Stimulated activated CD4-positive, alpha-beta T cell treated with anti-CD3 and anti-CD28 coated beads, TNF-alpha, amount 100 ng/mL, for 48 hours (primary cell): ENCODE measurements around the gene ARFIP2.
A peak's percentile ranks its signal among the peaks of the same experiment; 100 is the strongest.

Experiments
- DNase-seq, 3 donors: peaks; one replicate each; pipeline ENCODE4 v3.0.0-alpha.2; 2020; ENCODE audit warnings: low read depth in 3 of 3

The ARFIP2 gene

DNA sequence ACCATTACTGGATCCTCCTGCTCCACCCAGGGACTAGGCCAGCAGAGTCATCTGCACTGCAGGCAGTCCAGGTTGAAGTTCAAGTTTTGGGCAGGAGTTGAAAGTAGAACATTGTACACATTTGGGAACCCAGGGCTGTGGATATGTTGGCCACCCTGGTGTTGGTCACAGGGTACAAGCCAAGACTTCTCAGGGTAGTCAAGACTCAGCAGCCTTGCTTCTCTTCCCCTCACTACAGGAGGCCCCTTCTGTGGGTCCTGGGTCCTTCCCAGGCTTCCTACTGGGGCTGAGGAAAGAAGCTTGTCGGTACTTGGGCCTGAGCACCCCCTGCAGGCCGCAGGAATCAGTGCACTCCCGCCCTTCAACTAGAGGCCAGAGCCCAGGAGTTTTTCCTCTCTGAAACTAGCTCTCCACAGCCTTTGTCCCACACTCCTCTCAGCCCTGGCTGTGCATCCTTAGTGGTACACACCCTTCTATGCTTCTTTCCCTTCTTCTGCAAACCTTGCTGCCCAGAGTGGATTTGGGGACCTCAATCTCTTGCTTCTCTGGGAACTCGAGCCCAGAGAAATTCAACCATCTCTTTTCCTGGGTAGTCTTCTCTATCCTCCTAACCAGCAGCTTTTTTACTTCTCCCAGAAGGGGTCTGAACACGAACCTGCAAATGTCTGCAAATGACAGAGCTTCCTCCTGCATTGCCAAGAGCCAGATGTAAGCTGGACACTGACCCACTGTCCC is 37.7 kb downstream of the ARFIP2 start:
- peak; percentile 15 to 41 (median 40) for DNase-seq

DNA sequence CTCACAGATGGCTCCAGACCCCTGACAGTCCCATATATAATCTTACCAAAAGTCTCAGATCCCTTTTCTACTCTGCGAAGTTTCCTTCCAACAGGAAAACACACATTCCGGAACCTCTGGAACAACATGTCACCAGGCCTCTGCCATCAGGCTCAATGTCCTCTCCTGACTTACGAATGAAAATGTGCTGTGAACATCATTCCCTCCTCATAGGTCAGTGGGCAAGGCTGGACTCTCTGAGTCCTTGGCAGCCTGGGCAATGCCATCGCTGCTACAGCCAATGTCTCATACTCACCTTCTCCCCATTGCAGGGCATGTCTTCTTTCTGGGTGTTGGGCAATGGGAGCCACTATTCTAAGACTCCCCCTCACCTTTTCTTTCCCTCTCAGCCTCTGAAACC is 38.7 kb downstream of the ARFIP2 start:
- no peak for DNase-seq

DNA sequence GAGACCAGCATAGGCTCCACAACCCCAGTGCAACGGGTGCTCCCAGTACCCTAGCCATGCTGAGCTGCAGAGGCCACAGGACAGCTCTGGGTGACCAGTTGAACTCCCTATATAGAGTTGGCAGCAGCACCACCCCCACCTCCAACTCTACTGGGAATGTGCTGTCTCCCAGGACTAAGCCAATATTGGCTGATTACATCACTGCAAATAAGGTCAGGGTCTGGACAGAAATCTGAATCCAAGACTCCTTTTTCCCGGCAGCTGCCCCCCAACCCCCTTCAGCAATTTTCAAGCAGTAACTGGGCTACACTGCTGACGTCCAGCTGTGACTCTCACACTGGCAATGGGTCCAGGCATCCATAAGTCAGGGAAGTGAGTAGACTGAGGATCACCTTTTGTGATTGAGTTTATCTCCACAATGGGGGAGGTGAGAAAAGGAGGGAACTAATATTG is 40.2 kb downstream of the ARFIP2 start, which contains the start of gene HPX:
Gene HPX, minus strand, starts transcription at position 82 of the 453 bp plus-strand sequence. Its CDS starts 24 bp downstream, at position 58.
- DNase-seq = no peak

DNA sequence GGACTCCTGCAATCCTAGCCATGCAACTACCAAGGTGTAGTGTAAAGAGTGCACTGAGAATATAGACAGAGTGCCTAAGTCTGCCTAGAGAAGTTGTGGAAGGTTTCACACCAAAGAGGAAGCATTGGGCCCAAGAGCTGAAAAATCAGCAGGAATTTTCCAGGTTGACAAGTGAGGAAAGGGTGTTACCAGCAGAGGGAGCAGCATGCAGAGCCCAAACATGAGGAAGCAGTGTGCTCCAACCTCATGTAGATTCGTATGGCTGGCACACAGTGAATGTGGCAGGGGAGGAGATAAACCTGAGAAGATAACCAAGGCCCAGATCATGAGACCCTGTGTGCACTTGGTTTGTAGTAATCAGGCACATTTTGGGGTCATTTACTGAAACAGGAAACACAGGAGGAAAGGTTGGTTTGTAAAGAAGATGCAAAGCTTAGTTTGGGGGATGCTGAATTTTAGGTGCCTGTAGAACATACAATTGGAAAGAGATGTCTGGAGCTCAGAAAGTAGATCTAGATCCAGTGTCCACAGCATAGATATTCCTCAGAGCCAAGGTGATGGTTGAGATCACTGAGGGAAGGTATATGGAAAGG is 42.1 kb downstream of the ARFIP2 start:
- DNase-seq = peak in 1 of 3 donors; percentile 8

DNA sequence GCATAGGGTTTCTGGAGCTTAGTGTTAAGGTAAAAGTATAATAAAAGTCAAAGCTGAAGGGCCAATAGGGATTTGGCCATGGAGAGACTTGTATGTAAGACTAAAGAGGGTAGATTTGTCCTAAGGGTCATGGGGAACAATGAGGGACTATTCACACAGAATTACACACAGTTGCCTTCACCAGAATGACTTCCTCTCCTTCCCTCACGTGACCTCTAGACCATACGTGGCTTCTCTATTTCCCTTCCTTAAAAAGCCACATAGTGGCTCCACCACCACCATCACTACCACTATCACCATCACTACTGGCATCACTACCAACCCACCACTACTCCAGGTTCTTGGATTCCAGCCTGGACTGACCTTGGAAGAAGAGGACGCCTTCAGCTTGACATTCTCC is 43.1 kb downstream of the ARFIP2 start:
- no peak for DNase-seq

DNA sequence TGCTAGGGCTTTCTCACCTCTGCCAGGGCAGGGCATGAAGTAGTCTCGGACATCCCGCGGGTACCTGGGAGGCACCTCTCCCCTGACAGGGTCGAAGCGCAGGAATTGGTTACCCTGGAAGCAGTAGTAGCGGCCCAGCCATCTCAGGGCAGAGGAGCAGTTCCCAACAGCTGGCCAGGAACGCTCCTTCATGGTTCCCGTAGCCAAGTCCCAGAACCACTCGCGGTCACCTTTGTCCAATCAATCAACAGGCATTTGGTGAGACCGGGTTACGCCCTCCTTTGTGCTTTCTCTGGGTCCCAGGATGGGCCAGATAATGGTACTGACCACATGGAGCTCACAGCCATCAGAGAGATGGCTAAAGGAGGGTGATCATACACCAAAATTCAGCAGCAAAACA is 43.7 kb downstream of the ARFIP2 start:
- no peak for DNase-seq

DNA sequence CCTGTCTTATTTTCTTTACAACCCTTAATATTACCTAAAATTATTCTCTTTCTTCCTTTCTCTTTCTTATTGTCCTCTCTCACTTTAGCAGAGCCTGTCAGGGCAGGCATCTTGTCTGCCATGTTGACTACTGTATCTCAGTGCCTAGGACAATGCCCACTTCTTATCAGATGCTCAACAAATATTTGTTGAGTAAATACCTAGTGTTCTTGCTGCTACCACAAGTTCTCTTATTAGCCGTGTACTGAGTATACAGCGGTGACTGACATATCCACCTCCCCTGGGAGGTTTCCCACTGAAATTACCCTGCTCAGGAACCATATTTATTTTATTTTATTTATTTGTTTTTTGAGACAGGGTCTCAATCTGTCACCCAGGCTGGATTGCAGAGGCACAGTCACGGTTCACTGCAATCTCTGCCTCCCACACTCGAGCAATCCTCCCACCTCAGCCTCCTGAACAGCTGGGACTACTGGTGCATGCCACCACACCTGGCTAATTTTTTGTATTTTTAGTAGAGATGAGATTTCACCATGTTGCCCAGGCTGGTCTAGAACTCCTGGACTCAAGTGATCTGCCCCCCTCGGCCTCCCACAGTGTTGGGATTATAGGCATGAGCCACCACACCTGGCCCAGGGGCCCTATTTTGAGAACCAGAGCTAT is 47.0 kb downstream of the ARFIP2 start:
- DNase-seq = no peak

DNA sequence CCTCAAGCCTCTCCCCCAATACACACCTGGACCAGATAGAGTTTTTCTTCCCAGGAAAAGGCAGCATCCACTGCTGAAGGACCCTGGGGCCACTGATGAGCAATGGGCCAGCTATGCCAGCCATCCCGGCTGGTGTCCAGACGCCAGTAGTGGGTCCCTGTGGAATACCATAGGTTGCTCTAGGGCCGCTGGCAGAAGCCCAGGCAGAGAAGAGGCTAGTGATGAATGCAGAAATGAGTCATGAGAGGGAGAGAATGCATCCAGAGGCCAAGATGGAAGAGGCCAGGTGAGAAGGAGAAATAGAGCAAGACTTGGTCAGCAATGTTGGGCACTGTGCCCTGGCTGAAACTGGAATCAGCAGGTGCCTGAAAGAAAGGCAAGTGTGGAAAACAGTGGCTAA is 49.3 kb downstream of the ARFIP2 start:
- no peak for DNase-seq

DNA sequence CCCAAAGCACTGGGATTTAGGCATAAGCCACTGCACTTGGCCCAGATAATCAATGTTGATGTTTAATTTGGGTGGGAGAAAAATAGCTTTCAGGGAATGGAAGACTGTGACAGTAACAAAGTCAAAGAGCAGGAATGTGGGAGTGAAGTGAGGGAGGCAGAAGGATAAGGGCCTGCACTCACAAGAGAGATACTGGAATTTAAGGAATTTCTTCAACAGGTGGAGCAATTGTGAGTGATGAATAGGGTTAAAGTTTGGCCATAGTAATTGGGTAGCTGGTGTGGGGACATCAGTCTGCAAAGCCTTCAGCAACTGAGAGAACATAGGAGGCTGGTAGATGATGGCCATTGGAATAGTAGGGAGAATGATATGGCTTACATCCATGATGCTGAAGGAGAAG is 53.6 kb downstream of the ARFIP2 start:
- no peak for DNase-seq
